CD14-positive monocyte (primary cell): Measurements from ENCODE around the gene ITGB1. TPM values are rescaled to one million over a fixed set of nuclear protein-coding genes. Genes with fewer than 3 reads are reported as not detected.
"Not testable (repeated sequence)": the region's sequence is repeated elsewhere in the genome, so short reads cannot be mapped to it uniquely, and the experiment has no call there.

Experiments
- DNase-seq, 3 donors: peaks; one replicate each; pipeline ENCODE4 v3.0.0-alpha.2; 2011 to 2022
- H2AFZ ChIP-seq: 2 replicates; pipeline ENCODE4 v1.6.0; 2012; ENCODE audit warnings: mild to moderate bottlenecking, low read depth, low read length, inconsistent platforms; ENCODE audit not compliant: insufficient read depth, poor library complexity, severe bottlenecking
- H3K27ac ChIP-seq, 2 donors: 1 replicate in 1 of 2; 2 replicates in 1 of 2; pipeline ENCODE4 v1.5.1; 2012 to 2013; ENCODE audit warnings: low read length in 2 of 2, control low read depth in 1 of 2, inconsistent platforms in 1 of 2, low read depth in 1 of 2, mild to moderate bottlenecking in 1 of 2
- H3K27me3 ChIP-seq, 2 donors: one replicate each; pipeline versions ENCODE4 v1.6.0 to v1.6.1; 2011 to 2013; ENCODE audit warnings: low read length in 2 of 2; ENCODE audit not compliant: control insufficient read depth in 2 of 2, insufficient read depth in 2 of 2
- H3K36me3 ChIP-seq, 2 donors: replicated peaks in 1 of 2; 1 replicate in 1 of 2; 2 replicates in 1 of 2; pipeline versions ENCODE4 v1.5.1 to v1.6.1; 2012 to 2013; ENCODE audit warnings: low read length in 2 of 2, control low read depth in 1 of 2, inconsistent platforms in 1 of 2, mild to moderate bottlenecking in 1 of 2; ENCODE audit not compliant: insufficient read depth in 2 of 2, control insufficient read depth in 1 of 2
- H3K4me1 ChIP-seq, 2 donors: 1 replicate in 1 of 2; 2 replicates in 1 of 2; pipeline versions ENCODE4 v1.5.1 to v1.6.1; 2012 to 2013; ENCODE audit warnings: low read length in 2 of 2, control low read depth in 1 of 2, inconsistent platforms in 1 of 2, mild to moderate bottlenecking in 1 of 2, moderate library complexity in 1 of 2; ENCODE audit not compliant: insufficient read depth in 2 of 2, control insufficient read depth in 1 of 2
- H3K4me2 ChIP-seq: replicated peaks from 2 replicates; pipeline ENCODE3; 2012; ENCODE audit warnings: low read length, moderate library complexity, mild to moderate bottlenecking; ENCODE audit not compliant: poor library complexity, severe bottlenecking; ENCODE audit errors: extremely low read depth
- H3K4me3 ChIP-seq, 3 experiments: fragments of 200-600 bp in 1 of 3; sonication (generic) in 1 of 3; replicated peaks in 1 of 3; 1 replicate in 2 of 3; 2 replicates in 1 of 3; pipeline ENCODE4 v1.5.1; 2011 to 2013; ENCODE audit warnings: low read length in 3 of 3, mild to moderate bottlenecking in 3 of 3, control low read depth in 2 of 3, low read depth in 2 of 3, inconsistent platforms in 1 of 3, moderate library complexity in 1 of 3
- H3K79me2 ChIP-seq: 2 replicates; pipeline ENCODE4 v1.6.0; 2012; ENCODE audit warnings: mild to moderate bottlenecking, control low read depth, inconsistent platforms, low read length, moderate library complexity; ENCODE audit not compliant: insufficient read depth
- H3K9ac ChIP-seq: 2 replicates; pipeline ENCODE4 v1.6.0; 2017; ENCODE audit warnings: low read length, mild to moderate bottlenecking; ENCODE audit not compliant: insufficient read depth, poor library complexity, severe bottlenecking
- H3K9me3 ChIP-seq, 2 donors: replicated peaks in 1 of 2; 1 replicate in 1 of 2; 2 replicates in 1 of 2; pipeline versions ENCODE4 v1.5.1 to v1.6.1; 2012 to 2013; ENCODE audit warnings: low read length in 2 of 2, control low read depth in 1 of 2; ENCODE audit not compliant: control insufficient read depth in 1 of 2, insufficient read depth in 1 of 2
- H4K20me1 ChIP-seq: 2 replicates; pipeline ENCODE4 v1.6.0; 2012; ENCODE audit warnings: mild to moderate bottlenecking, low read length, control low read depth, moderate library complexity; ENCODE audit not compliant: insufficient read depth
- H3K27ac Mint-ChIP-seq, 7 donors: one replicate each; pipeline ENCODE4 v1.8.0; 2020; ENCODE audit warnings: mild to moderate bottlenecking in 7 of 7, mixed read lengths in 7 of 7, moderate library complexity in 6 of 7, inconsistent platforms in 2 of 7
- H3K27me3 Mint-ChIP-seq, 3 donors: one replicate each; pipeline ENCODE4 v1.8.0; 2021 to 2022; ENCODE audit warnings: low read depth in 3 of 3, mild to moderate bottlenecking in 3 of 3, mixed read lengths in 3 of 3, moderate library complexity in 3 of 3, inconsistent platforms in 1 of 3
- H3K36me3 Mint-ChIP-seq, 2 donors: one replicate each; pipeline ENCODE4 v1.8.0; 2020; ENCODE audit warnings: mixed read lengths in 2 of 2, inconsistent platforms in 1 of 2, mild to moderate bottlenecking in 1 of 2
- H3K4me1 Mint-ChIP-seq: one replicate; pipeline ENCODE4 v1.8.0; 2020; ENCODE audit warnings: mild to moderate bottlenecking, mixed read lengths
- H3K4me3 Mint-ChIP-seq, 2 donors: one replicate each; pipeline ENCODE4 v1.8.0; 2020; ENCODE audit warnings: mild to moderate bottlenecking in 2 of 2, mixed read lengths in 2 of 2, moderate library complexity in 1 of 2
- H3K9me3 Mint-ChIP-seq, 7 donors: one replicate each; pipeline ENCODE4 v1.8.0; 2020 to 2022; ENCODE audit warnings: mixed read lengths in 7 of 7, mild to moderate bottlenecking in 6 of 7, moderate library complexity in 6 of 7, inconsistent platforms in 2 of 7
- WGBS: methylation state at CpG from one replicate; pipeline ENCODE4 v1.1.5; 2013; ENCODE audit warnings: missing lambda C conversion rate; ENCODE audit not compliant: insufficient coverage; 5-methylcytosine and 5-hydroxymethylcytosine counted together
- intact Hi-C, 2 donors: fragments of 100-400 bp; cut with micrococcal nuclease; formaldehyde crosslinking; loops; one replicate each; pipeline versions ENCODE4 v1.15.0 to v1.15.1; 2023
- polyA plus RNA-seq, 3 donors: library from polyadenylated mRNA; depleted of rRNA in 1 of 3; unstranded in 2 of 3; stranded (reverse) in 1 of 3; fragments of 300-500 nt in 2 of 3; fragments of >200 nt in 1 of 3; fragmentation: Illumina TruSeq in 2 of 3; gene quantifications; 1 replicate in 2 of 3; 2 replicates in 1 of 3; pipeline ENCODE4 v1.2.3, GENCODE V29; 2012 to 2021
- TF ChIP-seq, protein P1 (sequence below): fragments of 200-600 bp; IDR thresholded peaks from one replicate; pipeline ENCODE4 v1.8.0; 2022; ENCODE audit warnings: antibody characterized with exemption, mild to moderate bottlenecking

ITGB1 gene
- polyA plus RNA-seq, 3 donors: 58.2 to 157 (median 127) TPM

DNA sequence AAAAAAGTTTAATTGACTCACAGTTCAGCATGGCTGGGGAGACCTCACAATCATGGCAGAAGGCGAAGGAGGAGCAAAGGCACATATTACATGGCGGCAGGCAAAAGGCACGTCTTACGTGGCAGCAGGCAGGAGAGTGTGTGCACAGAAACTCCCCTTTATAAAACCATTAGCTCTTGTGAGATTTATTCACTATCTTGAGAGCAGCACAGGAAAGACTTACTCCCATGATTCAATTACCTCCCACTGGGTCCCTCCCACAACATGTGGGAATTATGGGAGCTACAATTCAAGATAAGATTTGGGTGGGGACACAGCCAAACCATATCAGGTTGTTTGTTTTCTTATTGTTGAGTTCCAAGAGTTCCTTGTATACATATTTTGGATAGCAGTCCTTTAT lies 34.3 kb upstream of the ITGB1 start:
- H3K4me3 ChIP-seq, H3K27ac ChIP-seq, H3K27me3 ChIP-seq, H3K4me1 Mint-ChIP-seq, H3K27ac Mint-ChIP-seq, H2AFZ ChIP-seq, H3K9me3 ChIP-seq, H3K27me3 Mint-ChIP-seq, DNase-seq, H3K79me2 ChIP-seq, H3K36me3 ChIP-seq, intact Hi-C loops, H4K20me1 ChIP-seq, H3K4me2 ChIP-seq, H3K9ac ChIP-seq, H3K36me3 Mint-ChIP-seq, H3K4me1 ChIP-seq, H3K4me3 Mint-ChIP-seq: not testable (repeated sequence)
- 100% methylated on average over 2 of the region's 4 CpGs for WGBS
- peaks cover 0 to 15% (median 9%) of the 10 kb centered on the region in 7 donors for H3K9me3 Mint-ChIP-seq

DNA sequence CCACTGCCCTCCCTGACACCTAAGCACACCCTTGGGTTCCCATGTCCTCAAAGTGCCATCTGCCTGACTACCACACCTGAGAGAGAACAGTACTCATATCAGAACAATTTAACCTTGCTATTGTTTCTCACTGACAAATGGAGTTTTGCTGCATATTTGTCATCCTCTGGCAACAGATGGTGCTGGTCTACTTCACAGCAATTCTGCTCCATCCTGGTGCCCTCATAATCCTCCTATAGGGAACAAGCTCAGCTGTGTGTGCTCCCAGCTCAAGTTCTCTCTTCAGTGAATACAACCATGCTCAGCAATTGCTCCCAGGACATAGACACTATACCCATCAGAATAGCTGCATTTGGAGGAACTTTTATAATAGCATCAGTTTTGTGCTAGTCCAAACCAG lies 32.8 kb upstream of the ITGB1 start:
- intact Hi-C loops: no loop called here
- Histone ChIP-seq H3K27me3 (no peaks in the 10 kb centered on the region), H3K36me3 (no peaks in the 10 kb centered on the region), H3K4me2 (no peak overlapping the region), H3K4me3 (no peak overlapping the region), H3K9ac (no peak overlapping the region), H2AFZ (no peak overlapping the region), H3K9me3 (no peaks in the 10 kb centered on the region), H4K20me1 (no peaks in the 10 kb centered on the region), H3K27ac (no peak overlapping the region), H3K79me2 (no peaks in the 10 kb centered on the region), H3K4me1 (peaks cover 5 to 8% of the 10 kb centered on the region in 2 donors)
- Mint-ChIP-seq H3K27ac (peak overlapping the region in 1 of 7 donors; percentile 9), H3K4me1 (peaks cover 7% of the 10 kb centered on the region), H3K36me3 (no peaks in the 10 kb centered on the region), H3K9me3 (peaks cover 0 to 15% (median 9%) of the 10 kb centered on the region in 7 donors), H3K27me3 (peaks cover 0 to 5% (median 0%) of the 10 kb centered on the region in 3 donors), H3K4me3 (no peak overlapping the region)
- no peak for DNase-seq
- TF ChIP-seq, protein P1, sequence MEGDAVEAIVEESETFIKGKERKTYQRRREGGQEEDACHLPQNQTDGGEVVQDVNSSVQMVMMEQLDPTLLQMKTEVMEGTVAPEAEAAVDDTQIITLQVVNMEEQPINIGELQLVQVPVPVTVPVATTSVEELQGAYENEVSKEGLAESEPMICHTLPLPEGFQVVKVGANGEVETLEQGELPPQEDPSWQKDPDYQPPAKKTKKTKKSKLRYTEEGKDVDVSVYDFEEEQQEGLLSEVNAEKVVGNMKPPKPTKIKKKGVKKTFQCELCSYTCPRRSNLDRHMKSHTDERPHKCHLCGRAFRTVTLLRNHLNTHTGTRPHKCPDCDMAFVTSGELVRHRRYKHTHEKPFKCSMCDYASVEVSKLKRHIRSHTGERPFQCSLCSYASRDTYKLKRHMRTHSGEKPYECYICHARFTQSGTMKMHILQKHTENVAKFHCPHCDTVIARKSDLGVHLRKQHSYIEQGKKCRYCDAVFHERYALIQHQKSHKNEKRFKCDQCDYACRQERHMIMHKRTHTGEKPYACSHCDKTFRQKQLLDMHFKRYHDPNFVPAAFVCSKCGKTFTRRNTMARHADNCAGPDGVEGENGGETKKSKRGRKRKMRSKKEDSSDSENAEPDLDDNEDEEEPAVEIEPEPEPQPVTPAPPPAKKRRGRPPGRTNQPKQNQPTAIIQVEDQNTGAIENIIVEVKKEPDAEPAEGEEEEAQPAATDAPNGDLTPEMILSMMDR: no peak
